SU-DHL-6 (cell line): ENCODE data around the gene EDA.

Experiments
- EZH2phosphoT487 ChIP-seq: fragments of 200-600 bp; sonication (generic), shearing (Covaris generic); conservative IDR thresholded peaks from 2 replicates; pipeline ENCODE4 v1.6.1; 2018; ENCODE audit warnings: mild to moderate bottlenecking, antibody characterized with exemption, low read length, moderate library complexity, mixed read lengths
- TF ChIP-seq, protein P1 (sequence below): fragments of 200-600 bp; sonication (generic); IDR thresholded peaks from one replicate; pipeline ENCODE4 v1.5.1; 2017; ENCODE audit warnings: antibody characterized with exemption, mild to moderate bottlenecking, low read length, moderate library complexity; ENCODE audit not compliant: insufficient read depth, poor library complexity, severe bottlenecking

DNA sequence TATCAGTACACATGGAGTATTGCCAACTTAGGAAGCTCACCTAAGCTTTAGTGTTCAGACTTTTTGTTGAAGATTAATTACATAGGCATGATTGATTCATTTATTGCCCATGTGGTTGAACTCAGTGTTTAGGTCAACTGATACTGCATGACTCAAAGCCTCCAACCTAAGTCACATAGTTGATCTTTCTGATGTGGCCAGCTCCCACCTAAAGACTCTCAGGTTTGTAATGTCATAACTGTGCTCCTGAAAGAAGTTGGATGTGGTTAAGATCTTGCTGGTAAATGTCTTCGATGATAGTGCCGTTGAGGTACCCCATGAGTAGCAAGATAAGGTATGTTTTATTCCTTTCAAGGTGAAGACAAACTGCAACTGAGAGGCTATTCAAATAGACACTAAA lies 192.5 kb downstream of the EDA start:
- TF ChIP-seq, protein P1, sequence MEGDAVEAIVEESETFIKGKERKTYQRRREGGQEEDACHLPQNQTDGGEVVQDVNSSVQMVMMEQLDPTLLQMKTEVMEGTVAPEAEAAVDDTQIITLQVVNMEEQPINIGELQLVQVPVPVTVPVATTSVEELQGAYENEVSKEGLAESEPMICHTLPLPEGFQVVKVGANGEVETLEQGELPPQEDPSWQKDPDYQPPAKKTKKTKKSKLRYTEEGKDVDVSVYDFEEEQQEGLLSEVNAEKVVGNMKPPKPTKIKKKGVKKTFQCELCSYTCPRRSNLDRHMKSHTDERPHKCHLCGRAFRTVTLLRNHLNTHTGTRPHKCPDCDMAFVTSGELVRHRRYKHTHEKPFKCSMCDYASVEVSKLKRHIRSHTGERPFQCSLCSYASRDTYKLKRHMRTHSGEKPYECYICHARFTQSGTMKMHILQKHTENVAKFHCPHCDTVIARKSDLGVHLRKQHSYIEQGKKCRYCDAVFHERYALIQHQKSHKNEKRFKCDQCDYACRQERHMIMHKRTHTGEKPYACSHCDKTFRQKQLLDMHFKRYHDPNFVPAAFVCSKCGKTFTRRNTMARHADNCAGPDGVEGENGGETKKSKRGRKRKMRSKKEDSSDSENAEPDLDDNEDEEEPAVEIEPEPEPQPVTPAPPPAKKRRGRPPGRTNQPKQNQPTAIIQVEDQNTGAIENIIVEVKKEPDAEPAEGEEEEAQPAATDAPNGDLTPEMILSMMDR, result no peak
- no peak for TF ChIP-seq EZH2phosphoT487
